Stimulated activated memory B cell treated with anti-CD40 and anti-IgM and Interleukin-4, amounts not matched to agents 10 μg/mL and 1 μg/mL and 100 μg/mL, for 72 hours (primary cell): ENCODE results near the gene HORMAD2.

Experiments
- ATAC-seq: fragments of 150-1000 bp; cut with Tn5 transposase; 2 replicates; pipeline ENCODE4 v1.10.0; 2021
- H3K27ac Mint-ChIP-seq: one replicate; pipeline ENCODE4 v1.8.0; 2022; ENCODE audit warnings: mild to moderate bottlenecking, mixed read lengths
- H3K27me3 Mint-ChIP-seq: one replicate; pipeline ENCODE4 v1.8.0; 2022; ENCODE audit warnings: mixed read lengths
- H3K36me3 Mint-ChIP-seq: one replicate; pipeline ENCODE4 v1.8.0; 2022; ENCODE audit warnings: mixed read lengths
- H3K4me1 Mint-ChIP-seq: one replicate; pipeline ENCODE4 v1.8.0; 2022; ENCODE audit warnings: mixed read lengths
- H3K4me3 Mint-ChIP-seq: one replicate; pipeline ENCODE4 v1.8.0; 2022; ENCODE audit warnings: mild to moderate bottlenecking, moderate library complexity, mixed read lengths
- H3K9me3 Mint-ChIP-seq: one replicate; pipeline ENCODE4 v1.8.0; 2022; ENCODE audit warnings: mixed read lengths

Gene HORMAD2

GRCh38 chr22:30183861-30184278 lies 103.6 kb downstream of the HORMAD2 start:
- H3K27ac Mint-ChIP-seq, result no peak overlapping the region
- H3K9me3 Mint-ChIP-seq, result no peaks in the 10 kb centered on the region
- no peaks in the 10 kb centered on the region for H3K36me3 Mint-ChIP-seq
- peaks cover 13% of the 10 kb centered on the region for H3K27me3 Mint-ChIP-seq
- no peaks in the 10 kb centered on the region for H3K4me1 Mint-ChIP-seq
- no peak overlapping the region for H3K4me3 Mint-ChIP-seq
- no peak for ATAC-seq

- no peak for ATAC-seq
- Mint-ChIP-seq H3K27ac (no peak overlapping the region), H3K27me3 (peaks cover 22% of the 10 kb centered on the region), H3K36me3 (no peaks in the 10 kb centered on the region), H3K9me3 (no peaks in the 10 kb centered on the region), H3K4me1 (no peaks in the 10 kb centered on the region), H3K4me3 (no peak overlapping the region)
Measured at GRCh38 chr22:30185129-30185528, 104.9 kb downstream of the HORMAD2 start.

- H3K4me3 Mint-ChIP-seq, result no peak overlapping the region
Measured at GRCh38 chr22:30185549-30185948, 105.3 kb downstream of the HORMAD2 start.

GRCh38 chr22:30186041-30186440 lies 105.8 kb downstream of the HORMAD2 start:
- Mint-ChIP-seq H3K9me3 (no peaks in the 10 kb centered on the region), H3K27ac (no peak overlapping the region), H3K4me3 (no peak overlapping the region), H3K27me3 (peaks cover 18% of the 10 kb centered on the region), H3K4me1 (no peaks in the 10 kb centered on the region), H3K36me3 (no peaks in the 10 kb centered on the region)
- ATAC-seq, result no peak

More at GRCh38 chr22:30185549-30185948, 105.3 kb downstream of the HORMAD2 start:
- Mint-ChIP-seq H3K27ac (no peak overlapping the region), H3K4me1 (no peaks in the 10 kb centered on the region), H3K27me3 (peaks cover 23% of the 10 kb centered on the region), H3K9me3 (no peaks in the 10 kb centered on the region), H3K36me3 (no peaks in the 10 kb centered on the region)
- no peak for ATAC-seq

GRCh38 chr22:30186510-30186909 lies 106.2 kb downstream of the HORMAD2 start:
- Mint-ChIP-seq H3K4me1 (no peaks in the 10 kb centered on the region), H3K27ac (no peak overlapping the region)

GRCh38 chr22:30187094-30187493 lies 106.8 kb downstream of the HORMAD2 start:
- Mint-ChIP-seq H3K4me1 (peaks cover 3% of the 10 kb centered on the region), H3K36me3 (no peaks in the 10 kb centered on the region), H3K27me3 (peaks cover 10% of the 10 kb centered on the region), H3K9me3 (no peaks in the 10 kb centered on the region), H3K27ac (no peak overlapping the region), H3K4me3 (no peak overlapping the region)
- no peak for ATAC-seq

More at GRCh38 chr22:30186510-30186909, 106.2 kb downstream of the HORMAD2 start:
- no peak for ATAC-seq
- peaks cover 13% of the 10 kb centered on the region for H3K27me3 Mint-ChIP-seq
- no peaks in the 10 kb centered on the region for H3K36me3 Mint-ChIP-seq
- H3K4me3 Mint-ChIP-seq, result no peak overlapping the region
- H3K9me3 Mint-ChIP-seq, result no peaks in the 10 kb centered on the region

GRCh38 chr22:30187529-30188407 lies 107.5 kb downstream of the HORMAD2 start:
- ATAC-seq, result no peak
- Mint-ChIP-seq H3K9me3 (no peaks in the 10 kb centered on the region), H3K4me1 (peaks cover 10% of the 10 kb centered on the region), H3K4me3 (no peak overlapping the region), H3K36me3 (no peaks in the 10 kb centered on the region), H3K27ac (no peak overlapping the region), H3K27me3 (peaks cover 10% of the 10 kb centered on the region)

- no peaks in the 10 kb centered on the region for H3K9me3 Mint-ChIP-seq
- no peak for ATAC-seq
- peaks cover 10% of the 10 kb centered on the region for H3K27me3 Mint-ChIP-seq
- no peak overlapping the region for H3K27ac Mint-ChIP-seq
- H3K4me3 Mint-ChIP-seq, result no peak overlapping the region
- H3K4me1 Mint-ChIP-seq, result peaks cover 18% of the 10 kb centered on the region
- no peaks in the 10 kb centered on the region for H3K36me3 Mint-ChIP-seq
Measured at GRCh38 chr22:30188911-30189310, 108.6 kb downstream of the HORMAD2 start.

GRCh38 chr22:30190574-30190973 lies 110.3 kb downstream of the HORMAD2 start:
- no peak overlapping the region for H3K4me3 Mint-ChIP-seq
- peaks cover 21% of the 10 kb centered on the region for H3K4me1 Mint-ChIP-seq
- no peak overlapping the region for H3K27ac Mint-ChIP-seq

GRCh38 chr22:30191040-30191701 lies 110.9 kb downstream of the HORMAD2 start:
- peaks cover 10% of the 10 kb centered on the region for H3K27me3 Mint-ChIP-seq
- H3K4me1 Mint-ChIP-seq, result peaks cover 27% of the 10 kb centered on the region
- no peak overlapping the region for H3K4me3 Mint-ChIP-seq
- H3K27ac Mint-ChIP-seq, result no peak overlapping the region
- H3K36me3 Mint-ChIP-seq, result no peaks in the 10 kb centered on the region
- no peak for ATAC-seq
- no peaks in the 10 kb centered on the region for H3K9me3 Mint-ChIP-seq

More at GRCh38 chr22:30190574-30190973, 110.3 kb downstream of the HORMAD2 start:
- Mint-ChIP-seq H3K9me3 (no peaks in the 10 kb centered on the region), H3K27me3 (peaks cover 10% of the 10 kb centered on the region), H3K36me3 (no peaks in the 10 kb centered on the region)
- ATAC-seq, result no peak

- H3K27ac Mint-ChIP-seq, result peak overlapping the region; percentile 29
- peaks cover 40% of the 10 kb centered on the region for H3K4me1 Mint-ChIP-seq
- no peaks in the 10 kb centered on the region for H3K36me3 Mint-ChIP-seq
- ATAC-seq, result peak; percentile 69
- no peaks in the 10 kb centered on the region for H3K9me3 Mint-ChIP-seq
- peaks cover 10% of the 10 kb centered on the region for H3K27me3 Mint-ChIP-seq
- no peak overlapping the region for H3K4me3 Mint-ChIP-seq
Measured at GRCh38 chr22:30192427-30192826, 112.2 kb downstream of the HORMAD2 start.

GRCh38 chr22:30193031-30193775 lies 112.9 kb downstream of the HORMAD2 start:
- peaks cover 10% of the 10 kb centered on the region for H3K27me3 Mint-ChIP-seq
- H3K9me3 Mint-ChIP-seq, result no peaks in the 10 kb centered on the region
- ATAC-seq, result no peak
- no peak overlapping the region for H3K4me3 Mint-ChIP-seq
- H3K36me3 Mint-ChIP-seq, result no peaks in the 10 kb centered on the region
- peaks cover 41% of the 10 kb centered on the region for H3K4me1 Mint-ChIP-seq
- peak overlapping the region; percentile 65 for H3K27ac Mint-ChIP-seq

- H3K27ac Mint-ChIP-seq, result peak overlapping the region; percentile 32
- peaks cover 56% of the 10 kb centered on the region for H3K4me1 Mint-ChIP-seq
- no peaks in the 10 kb centered on the region for H3K27me3 Mint-ChIP-seq
- no peak for ATAC-seq
- H3K36me3 Mint-ChIP-seq, result no peaks in the 10 kb centered on the region
- H3K9me3 Mint-ChIP-seq, result no peaks in the 10 kb centered on the region
- no peak overlapping the region for H3K4me3 Mint-ChIP-seq
Measured at GRCh38 chr22:30195245-30196140, 115.2 kb downstream of the HORMAD2 start.

GRCh38 chr22:30196141-30196879 lies 116.0 kb downstream of the HORMAD2 start:
- peak; percentile 61 for ATAC-seq
- H3K27ac Mint-ChIP-seq, result peak overlapping the region; percentile 32
- H3K27me3 Mint-ChIP-seq, result no peaks in the 10 kb centered on the region
- H3K36me3 Mint-ChIP-seq, result no peaks in the 10 kb centered on the region
- H3K4me1 Mint-ChIP-seq, result peaks cover 56% of the 10 kb centered on the region
- no peaks in the 10 kb centered on the region for H3K9me3 Mint-ChIP-seq
- H3K4me3 Mint-ChIP-seq, result peak overlapping the region; percentile 7
